Mesodermal cell (in vitro differentiated cells): Measurements from ENCODE around the gene ZGLP1.

Experiments used
- H3K27ac ChIP-seq: 2 replicates; pipeline ENCODE4 v1.7.0; 2013; ENCODE audit warnings: mild to moderate bottlenecking, low read depth, low read length, moderate library complexity; ENCODE audit not compliant: severe bottlenecking
- H3K36me3 ChIP-seq: 2 replicates; pipeline ENCODE4 v1.7.1; 2013; ENCODE audit warnings: mild to moderate bottlenecking, low read length, moderate library complexity; ENCODE audit not compliant: control insufficient read depth, insufficient read depth
- H3K4me1 ChIP-seq: one replicate; pipeline ENCODE4 v1.7.1; 2013; ENCODE audit warnings: mild to moderate bottlenecking, low read length; ENCODE audit not compliant: insufficient read depth, control insufficient read depth, poor library complexity, severe bottlenecking
- H3K4me3 ChIP-seq: 2 replicates; pipeline ENCODE4 v1.7.0; 2013; ENCODE audit warnings: low read length, control low read depth, mild to moderate bottlenecking; ENCODE audit not compliant: insufficient read depth, poor library complexity, severe bottlenecking; ENCODE audit errors: extremely low read depth
- H3K9me3 ChIP-seq: 2 replicates; pipeline ENCODE4 v1.7.1; 2013; ENCODE audit warnings: mild to moderate bottlenecking, low read length, moderate library complexity; ENCODE audit not compliant: control insufficient read depth
- WGBS, 2 experiments: methylation state at CpG; one replicate each; pipeline ENCODE4 v1.1.5; 2013; ENCODE audit warnings: missing lambda C conversion rate in 2 of 2; ENCODE audit not compliant: insufficient coverage in 2 of 2; 5-methylcytosine and 5-hydroxymethylcytosine counted together

The ZGLP1 gene

GRCh38 chr19:10256551-10256950, 53.1 kb downstream of the ZGLP1 start:
- no peak overlapping the region for H3K27ac ChIP-seq
- 89 to 93% methylated on average over 3 to 4 of the region's 18 CpGs for WGBS, 2 experiments
- H3K4me1 ChIP-seq = peaks cover 3% of the 10 kb centered on the region
- H3K9me3 ChIP-seq = no peaks in the 10 kb centered on the region
- H3K36me3 ChIP-seq = peaks cover 49% of the 10 kb centered on the region
- H3K4me3 ChIP-seq = no peak overlapping the region

DNA sequence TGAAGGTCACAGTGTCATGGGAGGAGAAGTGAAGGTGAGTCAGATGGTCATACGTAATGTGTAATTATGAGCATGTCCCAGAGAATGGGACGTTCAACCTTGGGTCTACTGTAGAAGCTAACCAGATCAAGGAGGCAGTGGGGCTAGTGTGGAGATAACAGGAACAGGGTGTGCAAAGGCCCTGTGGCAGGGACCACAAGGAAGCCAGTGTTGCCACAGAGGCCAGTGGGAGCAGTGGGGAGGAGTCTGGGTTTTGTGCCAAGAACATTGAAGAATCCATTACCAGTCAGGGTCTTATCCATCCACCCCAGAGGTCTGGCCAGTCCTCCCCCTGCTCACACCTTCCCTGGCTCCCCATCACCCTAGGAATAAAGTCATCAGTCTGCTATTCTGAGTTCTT, 54.3 kb downstream of the ZGLP1 start:
- H3K4me3 ChIP-seq = no peak overlapping the region
- H3K9me3 ChIP-seq = no peaks in the 10 kb centered on the region
- peaks cover 49% of the 10 kb centered on the region for H3K36me3 ChIP-seq
- WGBS, 2 experiments = 88 to 100% methylated on average over 2 of the region's 2 CpGs
- H3K27ac ChIP-seq = no peak overlapping the region
- H3K4me1 ChIP-seq = peaks cover 3% of the 10 kb centered on the region
